SU-DHL-6 (cell line): ENCODE measurements around the gene EMX1.

Experiments
- H2AFZ ChIP-seq: fragments of 200-600 bp; sonication (generic); 2 replicates; pipeline ENCODE4 v1.6.1; 2014; ENCODE audit warnings: low read depth, mild to moderate bottlenecking, moderate library complexity, mixed read lengths, antibody characterized with exemption, low read length; ENCODE audit not compliant: severe bottlenecking
- H3F3A ChIP-seq: fragments of 200-600 bp; shearing (Covaris generic); 2 replicates; pipeline ENCODE4 v1.6.0; 2016; ENCODE audit warnings: antibody characterized with exemption, mild to moderate bottlenecking; ENCODE audit not compliant: insufficient read depth
- H3K27ac ChIP-seq: fragments of 200-600 bp; sonication (generic); 2 replicates; pipeline ENCODE4 v1.5.1; 2016; ENCODE audit warnings: low read depth, mild to moderate bottlenecking, low read length, moderate library complexity, mixed read lengths
- H3K27me3 ChIP-seq: fragments of 200-600 bp; sonication (generic), shearing (Covaris generic); 2 replicates; pipeline ENCODE4 v1.6.0; 2014; ENCODE audit warnings: mild to moderate bottlenecking, low read length
- H3K36me3 ChIP-seq: fragments of 200-600 bp; sonication (generic); 2 replicates; pipeline ENCODE4 v1.6.1; 2014; ENCODE audit warnings: mild to moderate bottlenecking, low read length, mixed read lengths
- H3K4me2 ChIP-seq: fragments of 300-600, 200-600 bp; shearing (Covaris generic), sonication (generic); 2 replicates; pipeline ENCODE4 v1.6.0; 2014; ENCODE audit warnings: low read length, low read depth, mild to moderate bottlenecking; ENCODE audit not compliant: poor library complexity, severe bottlenecking
- H3K4me3 ChIP-seq: fragments of 200-600 bp; sonication (generic); 2 replicates; pipeline ENCODE4 v1.5.1; 2014; ENCODE audit warnings: antibody characterized with exemption, low read length, mild to moderate bottlenecking, mixed read lengths; ENCODE audit not compliant: insufficient read depth, poor library complexity, severe bottlenecking
- H3K79me2 ChIP-seq: fragments of 200-600 bp; sonication (generic); 2 replicates; pipeline ENCODE4 v1.6.1; 2014; ENCODE audit warnings: mild to moderate bottlenecking, low read length, moderate library complexity; ENCODE audit not compliant: insufficient read depth
- H3K9ac ChIP-seq: fragments of 200-600 bp; sonication (generic); 2 replicates; pipeline ENCODE4 v1.7.0; 2014; ENCODE audit warnings: mild to moderate bottlenecking, low read length
- H3K9me2 ChIP-seq: fragments of 200-600 bp; sonication (generic); replicated peaks from 2 replicates; pipeline ENCODE4 v1.6.1; 2014; ENCODE audit warnings: low read length; ENCODE audit not compliant: insufficient read depth
- H3K9me3 ChIP-seq: fragments of 200-600 bp; sonication (generic); 2 replicates; pipeline ENCODE4 v1.6.1; 2014; ENCODE audit warnings: low read length, mixed read lengths; ENCODE audit not compliant: insufficient read depth
- H4K20me1 ChIP-seq: fragments of 200-600 bp; sonication (generic); 2 replicates; pipeline ENCODE4 v1.6.1; 2014; ENCODE audit warnings: low read depth, mild to moderate bottlenecking, antibody characterized with exemption, low read length, moderate library complexity, mixed read lengths
- CTCF ChIP-seq: fragments of 200-600 bp; sonication (generic); IDR thresholded peaks from one replicate; pipeline ENCODE4 v1.5.1; 2017; ENCODE audit warnings: antibody characterized with exemption, mild to moderate bottlenecking, low read length, moderate library complexity; ENCODE audit not compliant: insufficient read depth, poor library complexity, severe bottlenecking
- EZH2phosphoT487 ChIP-seq: fragments of 200-600 bp; sonication (generic), shearing (Covaris generic); conservative IDR thresholded peaks from 2 replicates; pipeline ENCODE4 v1.6.1; 2018; ENCODE audit warnings: mild to moderate bottlenecking, antibody characterized with exemption, low read length, moderate library complexity, mixed read lengths

The EMX1 gene

GRCh38 chr2:72938455-72938854 lies 21.1 kb downstream of the EMX1 start:
- Histone ChIP-seq H3K9me2 (no peaks in the 10 kb centered on the region), H3K79me2 (no peaks in the 10 kb centered on the region), H4K20me1 (no peaks in the 10 kb centered on the region), H3K27ac (no peak overlapping the region), H3K4me3 (no peak overlapping the region), H3K9me3 (no peaks in the 10 kb centered on the region), H3K27me3 (no peaks in the 10 kb centered on the region), H3K4me2 (no peak overlapping the region), H3K9ac (no peak overlapping the region), H2AFZ (no peak overlapping the region), H3F3A (no peaks in the 10 kb centered on the region), H3K36me3 (no peaks in the 10 kb centered on the region)
- TF ChIP-seq EZH2phosphoT487: no peak
- TF ChIP-seq CTCF: no peak

GRCh38 chr2:72940361-72940760 lies 23.0 kb downstream of the EMX1 start:
- Histone ChIP-seq H3K36me3 (no peaks in the 10 kb centered on the region), H3K4me2 (no peak overlapping the region), H3K4me3 (no peak overlapping the region), H3K27me3 (no peaks in the 10 kb centered on the region), H3K9ac (no peak overlapping the region), H3K79me2 (no peaks in the 10 kb centered on the region), H2AFZ (no peak overlapping the region), H3F3A (no peaks in the 10 kb centered on the region), H3K9me3 (no peaks in the 10 kb centered on the region), H3K27ac (no peak overlapping the region), H3K9me2 (no peaks in the 10 kb centered on the region), H4K20me1 (no peaks in the 10 kb centered on the region)
- TF ChIP-seq CTCF (no peak), EZH2phosphoT487 (no peak)

DNA sequence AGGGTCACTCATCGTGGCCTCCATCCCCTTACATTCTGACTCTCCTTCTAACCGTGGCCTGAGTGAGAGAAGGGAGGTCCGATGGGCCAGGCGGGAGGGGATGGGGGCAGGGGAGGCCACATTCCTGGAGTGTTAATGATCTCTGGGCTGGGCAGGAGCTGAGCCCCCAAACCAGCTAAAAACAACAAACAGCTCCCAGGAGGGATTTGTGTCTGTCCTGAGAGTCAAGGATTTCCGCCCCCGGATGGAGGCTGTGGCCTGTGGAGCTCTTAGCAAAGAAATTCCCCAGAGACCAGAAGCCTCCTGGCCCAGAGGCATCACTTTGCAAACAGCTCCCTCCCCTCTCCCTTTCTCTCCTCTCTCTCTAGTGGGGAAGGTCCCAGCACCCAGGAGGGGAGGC lies 23.5 kb downstream of the EMX1 start:
- Histone ChIP-seq H4K20me1 (no peaks in the 10 kb centered on the region), H3F3A (no peaks in the 10 kb centered on the region), H3K4me2 (no peak overlapping the region), H3K9ac (no peak overlapping the region), H3K27me3 (no peaks in the 10 kb centered on the region), H3K9me2 (no peaks in the 10 kb centered on the region), H3K79me2 (no peaks in the 10 kb centered on the region), H3K9me3 (no peaks in the 10 kb centered on the region), H3K4me3 (no peak overlapping the region), H3K36me3 (no peaks in the 10 kb centered on the region), H3K27ac (no peak overlapping the region), H2AFZ (no peak overlapping the region)
- TF ChIP-seq CTCF (no peak), EZH2phosphoT487 (no peak)

DNA sequence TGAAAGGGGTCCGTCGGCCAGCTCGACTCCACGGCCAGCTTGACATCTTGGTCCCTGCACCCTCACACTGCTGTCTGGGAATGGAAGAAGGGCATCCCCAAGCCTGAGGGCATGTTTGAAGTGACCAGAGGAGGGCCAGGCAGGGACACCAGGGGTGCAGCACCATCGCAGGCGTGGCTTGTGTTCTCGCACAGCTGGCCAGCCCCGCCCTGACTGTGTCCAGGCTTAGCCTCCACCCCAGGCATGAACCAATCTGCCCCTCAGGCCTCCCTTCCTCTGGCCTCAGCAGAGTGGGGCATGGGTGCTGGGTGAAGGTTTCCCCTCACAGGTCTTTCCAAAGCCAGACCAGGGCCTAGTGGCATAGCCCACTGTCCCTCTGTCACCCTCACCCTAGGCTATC lies 25.0 kb downstream of the EMX1 start:
- H2AFZ ChIP-seq: no peak overlapping the region
- H3F3A ChIP-seq: no peaks in the 10 kb centered on the region
- H3K27ac ChIP-seq: no peak overlapping the region
- H3K27me3 ChIP-seq: no peaks in the 10 kb centered on the region
- no peaks in the 10 kb centered on the region for H3K9me3 ChIP-seq
- H3K36me3 ChIP-seq: no peaks in the 10 kb centered on the region
- no peaks in the 10 kb centered on the region for H3K9me2 ChIP-seq
- H3K4me2 ChIP-seq: no peak overlapping the region
- H3K79me2 ChIP-seq: no peaks in the 10 kb centered on the region
- no peak for TF ChIP-seq CTCF
- no peak for TF ChIP-seq EZH2phosphoT487
- H3K9ac ChIP-seq: no peak overlapping the region
- no peak overlapping the region for H3K4me3 ChIP-seq
- H4K20me1 ChIP-seq: no peaks in the 10 kb centered on the region
